HG02885 (cell line): ENCODE measurements around the gene MYO9A.

ENCODE experiments used
- ATAC-seq: cut with Tn5 transposase; IDR thresholded peaks from one replicate; pipeline ENCODE4 v1.9.1; 2021; ENCODE audit warnings: mild to moderate bottlenecking; ENCODE audit not compliant: unreplicated experiment, poor library complexity

Gene MYO9A

DNA sequence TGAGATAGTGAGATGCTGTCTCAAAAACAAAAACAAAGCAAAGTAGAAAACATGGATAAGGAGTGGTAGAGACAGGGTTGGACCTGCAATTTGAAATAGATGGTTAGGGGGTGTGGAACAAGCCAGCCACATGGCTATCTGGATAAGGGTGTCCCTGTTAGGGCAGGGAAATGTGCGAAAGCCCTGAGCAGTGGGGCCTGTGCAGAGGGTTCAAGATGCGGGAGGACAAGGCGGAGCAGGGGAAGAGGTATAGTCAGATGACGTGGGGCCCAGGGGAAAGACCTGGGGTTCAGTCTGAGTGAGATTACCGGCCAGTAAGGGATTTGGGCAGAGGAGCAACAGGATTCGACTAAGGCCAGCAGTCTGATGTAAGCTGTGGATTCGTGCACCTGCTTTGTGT, 326.0 kb downstream of the MYO9A start:
- no peak for ATAC-seq

DNA sequence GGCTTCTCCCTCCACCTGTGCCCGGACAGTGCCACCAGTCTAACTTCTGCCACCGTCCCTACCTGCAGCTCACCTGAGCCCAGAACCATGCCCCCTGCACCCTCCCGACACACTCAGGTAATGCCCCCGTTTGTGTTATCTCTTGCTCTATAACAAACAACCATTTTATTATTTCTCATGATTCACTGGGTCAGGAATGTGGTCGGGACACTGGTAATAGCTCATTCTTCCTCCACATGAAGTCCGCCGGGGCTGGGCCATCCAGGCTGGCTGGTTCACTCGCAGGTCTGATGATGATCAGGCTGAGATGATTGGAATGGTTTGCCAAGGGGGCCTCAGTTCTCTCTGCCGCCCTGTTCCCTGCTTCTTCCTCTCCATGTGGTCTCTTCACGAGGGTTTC, 327.9 kb downstream of the MYO9A start:
- no peak for ATAC-seq

DNA sequence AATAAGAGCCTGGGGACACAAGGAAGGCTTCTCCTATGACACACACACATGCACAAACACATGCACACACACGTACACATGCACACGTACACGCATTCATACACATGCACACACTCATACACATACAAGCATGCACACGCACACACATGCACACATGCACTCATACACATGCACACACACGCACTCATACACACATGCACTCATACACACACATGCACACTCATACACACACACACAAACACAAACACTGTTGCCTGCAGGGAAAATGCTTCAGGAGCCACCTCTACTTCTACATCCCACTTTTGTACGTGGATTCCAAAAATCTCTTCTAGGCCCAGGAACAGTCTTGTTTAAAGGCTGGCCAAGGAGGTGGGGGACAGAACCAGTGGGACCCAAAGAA, 328.3 kb downstream of the MYO9A start:
- ATAC-seq = no peak

- no peak for ATAC-seq
These were observed 329.0 kb downstream of the MYO9A start for GRCh38 chr15:71788646-71789579.

DNA sequence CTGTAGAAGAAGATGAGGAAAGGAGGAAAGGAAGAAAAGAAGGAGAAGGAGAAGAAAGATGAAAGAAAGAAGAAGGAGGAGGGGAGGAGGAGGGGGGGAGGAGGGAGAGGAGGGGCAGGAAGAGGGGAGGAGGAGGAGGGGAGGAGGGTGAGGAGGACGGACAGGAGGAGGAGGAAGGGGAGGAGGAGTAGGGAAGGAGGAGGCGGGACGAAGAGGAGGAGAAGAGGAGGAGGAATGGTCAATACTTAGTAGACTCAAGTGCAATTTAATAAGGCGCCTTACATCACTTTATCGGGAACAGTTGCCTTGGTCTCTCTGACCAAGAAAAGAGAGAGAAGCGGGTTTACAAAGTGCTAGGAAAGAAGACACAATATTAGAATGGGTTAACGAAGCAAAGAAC, 331.3 kb downstream of the MYO9A start:
- no peak for ATAC-seq

- no peak for ATAC-seq
These were observed 332.0 kb downstream of the MYO9A start for GRCh38 chr15:71785996-71786395.

DNA sequence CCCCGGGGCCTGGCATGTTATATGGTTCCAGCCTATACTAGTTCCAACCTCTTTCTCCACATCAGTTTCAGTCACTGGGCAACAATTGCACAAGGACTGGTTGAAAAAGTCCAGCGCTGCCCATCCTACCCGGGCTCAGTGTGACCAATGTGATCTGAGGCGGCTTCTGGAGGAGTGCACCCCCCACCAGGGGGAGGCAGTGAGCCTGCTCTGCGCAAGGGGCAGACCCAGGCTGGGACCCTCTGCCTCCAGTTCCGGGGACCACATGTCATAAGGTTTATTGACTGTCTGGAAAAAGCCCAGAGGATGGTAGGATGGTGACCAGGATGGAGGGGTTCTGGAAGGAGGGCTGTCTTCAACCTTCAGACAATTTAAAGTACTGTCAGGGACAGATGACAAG, 333.2 kb downstream of the MYO9A start:
- no peak for ATAC-seq

GRCh38 chr15:71782422-71783165, 335.4 kb downstream of the MYO9A start:
- ATAC-seq = no peak

DNA sequence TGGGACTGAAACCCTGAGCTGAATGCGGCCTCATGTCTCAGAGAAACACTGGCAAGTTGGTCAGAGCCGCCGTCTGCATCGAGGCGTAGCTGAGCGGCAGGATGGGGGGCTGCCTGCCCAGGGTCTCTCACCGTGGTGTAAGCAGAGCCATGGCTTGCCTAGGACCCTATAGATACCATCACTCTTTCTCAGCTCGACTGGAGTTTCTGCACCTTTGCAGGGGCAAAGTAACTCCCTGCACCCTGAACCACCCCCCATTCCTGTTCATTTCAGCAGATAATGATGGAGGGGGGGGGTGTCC, 336.0 kb downstream of the MYO9A start:
- no peak for ATAC-seq

DNA sequence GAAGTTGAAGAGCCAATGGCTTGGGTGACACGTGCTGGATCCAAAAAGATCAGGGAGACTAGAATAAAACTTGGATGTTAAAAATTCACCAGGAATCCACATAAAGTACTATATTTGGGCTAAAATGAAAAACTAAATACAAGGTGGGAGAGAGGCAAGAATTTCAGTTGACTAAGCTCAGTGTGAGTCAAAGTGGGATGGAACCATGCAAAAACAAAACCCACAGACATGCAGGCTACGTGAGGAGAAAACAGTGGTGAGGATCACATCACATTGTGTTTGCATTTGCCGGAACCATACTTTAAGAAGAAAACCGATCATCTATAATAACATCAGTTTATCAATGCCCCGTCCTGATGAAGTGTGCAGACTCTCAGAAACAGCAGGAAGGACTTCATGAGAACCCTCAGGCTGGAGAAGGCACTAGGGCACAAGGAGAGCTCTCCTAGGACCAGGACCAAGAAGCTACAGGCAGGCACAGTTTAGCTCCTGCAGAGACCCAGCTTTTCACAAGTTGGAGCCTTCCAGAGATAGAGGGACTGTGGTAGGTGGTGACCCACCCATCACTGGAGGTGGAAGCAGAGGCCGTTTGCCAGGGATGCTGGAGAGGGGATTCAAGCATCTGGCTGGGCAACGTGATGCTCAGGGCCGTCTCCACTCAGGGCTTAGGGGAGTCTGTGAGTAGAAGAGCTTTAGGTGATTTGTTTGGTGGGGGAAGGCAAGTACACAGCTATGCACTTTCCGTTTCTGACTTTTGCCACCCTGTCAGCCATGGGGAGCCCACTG, 336.6 kb downstream of the MYO9A start:
- peak; percentile 56 for ATAC-seq

DNA sequence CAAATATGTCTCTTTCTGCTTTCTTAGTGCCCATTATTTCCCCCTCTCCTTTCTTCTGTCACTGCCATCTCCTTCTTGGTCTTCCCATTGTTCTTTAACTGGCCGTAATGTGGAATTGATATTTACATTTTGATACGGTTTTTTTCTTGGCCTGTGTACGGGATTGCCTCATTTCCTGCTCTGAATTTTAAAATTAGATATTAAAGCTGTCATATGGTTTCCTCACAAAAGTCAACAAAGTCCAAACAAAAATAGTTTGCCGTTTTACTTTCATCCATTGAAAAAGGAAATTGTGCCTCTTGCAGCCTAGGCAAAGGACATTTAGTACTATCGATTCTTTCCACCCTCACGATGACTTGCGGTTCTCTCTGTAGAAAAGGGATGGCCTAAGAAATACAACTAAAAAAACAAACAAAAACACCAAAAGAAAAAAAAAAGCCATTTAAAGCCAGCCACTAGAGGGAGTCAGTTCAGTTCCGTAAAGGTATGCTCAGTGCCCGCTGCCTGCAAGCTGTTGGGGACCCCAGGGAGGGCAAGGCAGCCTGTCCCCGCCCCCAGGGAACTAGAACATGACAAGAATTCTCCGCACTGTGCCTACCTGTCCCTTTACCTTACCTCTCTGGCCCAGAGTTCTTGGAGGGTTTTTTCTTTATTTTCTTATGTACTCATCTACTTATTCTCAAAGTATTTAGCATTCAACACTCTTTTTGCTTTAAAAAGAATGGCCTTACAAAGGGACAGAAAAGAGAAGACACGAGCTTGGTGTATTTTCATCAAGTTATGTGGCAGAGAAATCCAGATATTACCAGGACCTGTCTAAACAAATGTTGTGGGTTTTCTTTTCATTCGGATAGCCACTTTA, 337.6 kb downstream of the MYO9A start:
- peak; percentile 60 for ATAC-seq

DNA sequence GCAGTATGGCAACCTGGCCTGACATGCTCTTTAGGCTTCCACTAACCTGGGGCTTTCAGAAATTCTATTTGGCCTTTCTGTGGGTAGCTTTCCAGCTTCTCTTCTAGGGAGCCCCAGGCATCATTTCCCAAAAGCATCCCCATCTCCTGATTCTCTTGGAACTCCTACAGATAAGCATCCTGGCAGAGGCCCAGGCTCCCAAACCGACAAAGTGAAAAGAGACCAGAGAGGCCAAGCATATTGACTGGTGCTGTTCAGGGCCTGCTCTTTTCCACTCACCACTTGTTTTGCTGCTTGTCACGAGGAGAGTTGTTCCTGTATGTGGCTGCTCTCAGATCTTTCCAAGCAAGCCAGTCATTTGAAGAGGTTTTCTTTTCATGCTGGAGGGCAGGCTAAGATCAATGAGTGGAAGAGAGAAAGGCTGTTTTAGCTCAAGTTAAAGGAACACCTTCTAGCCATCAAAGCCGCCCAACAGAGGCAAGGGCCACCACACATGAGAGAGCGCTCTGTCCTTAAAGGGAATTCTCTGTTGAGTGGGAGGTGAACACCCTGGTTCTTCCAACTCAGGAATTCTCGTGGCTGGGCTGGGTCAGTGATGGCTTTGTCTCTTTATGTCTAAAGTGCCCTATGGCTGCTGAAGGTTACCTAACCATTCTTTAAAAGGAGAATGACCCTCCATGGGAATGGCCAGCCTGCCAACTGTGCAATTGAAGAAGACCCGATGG, 338.7 kb downstream of the MYO9A start:
- no peak for ATAC-seq

DNA sequence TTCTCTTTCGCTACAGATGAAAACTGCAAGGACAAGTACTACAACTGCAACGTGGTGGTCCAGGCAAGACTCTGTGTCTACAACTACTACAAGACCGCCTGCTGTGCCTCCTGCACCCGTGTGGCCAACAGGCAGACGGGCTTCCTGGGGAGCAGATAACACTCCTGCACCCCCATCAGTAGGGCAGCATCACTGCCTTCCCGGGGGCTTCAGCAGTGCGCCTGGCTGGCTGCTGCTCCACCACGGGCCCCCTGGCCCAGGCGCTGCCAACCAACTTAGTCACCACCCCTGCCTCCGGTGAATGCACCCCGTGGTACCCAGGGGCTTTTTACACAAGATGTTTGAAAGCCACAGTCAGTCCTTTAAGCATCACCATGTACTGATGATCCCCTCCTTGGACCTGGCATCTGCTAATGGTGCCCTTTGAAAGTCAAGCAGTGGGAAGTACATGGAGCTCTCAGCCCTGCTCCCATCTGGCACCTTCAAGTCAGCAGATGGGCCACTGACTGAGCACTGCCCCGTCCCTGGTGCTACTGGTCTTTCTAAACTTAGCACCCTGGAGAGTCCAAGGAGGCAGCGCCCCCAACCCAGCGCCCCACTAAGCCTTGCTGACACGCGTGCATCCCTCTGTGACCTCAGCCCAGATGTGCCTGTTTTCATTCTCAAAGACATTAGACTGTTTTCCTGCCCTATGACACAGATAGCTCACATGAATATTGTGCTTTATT, 340.6 kb downstream of the MYO9A start:
- no peak for ATAC-seq

DNA sequence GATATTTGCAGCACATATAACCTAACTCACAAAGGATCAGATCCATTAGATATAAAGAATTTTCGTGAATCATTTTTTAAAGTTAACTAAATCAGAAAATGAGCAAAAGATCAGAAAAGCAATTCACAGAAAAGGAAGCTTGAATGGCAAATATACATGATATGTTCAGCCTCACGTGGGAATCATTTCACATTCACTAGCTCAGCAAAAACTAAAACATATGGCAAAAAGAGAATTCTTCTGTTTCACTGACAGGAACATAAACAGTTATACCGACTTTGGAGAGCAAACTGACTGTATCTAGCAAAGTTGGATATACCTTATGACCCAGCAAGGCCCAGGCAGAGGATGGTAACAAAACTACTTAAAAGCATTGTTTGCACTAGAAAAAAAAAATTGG, 341.6 kb downstream of the MYO9A start:
- no peak for ATAC-seq

GRCh38 chr15:71775856-71776255, 342.1 kb downstream of the MYO9A start:
- no peak for ATAC-seq

GRCh38 chr15:71773206-71773859, 344.6 kb downstream of the MYO9A start:
- no peak for ATAC-seq
